GM19035 (cell line): ENCODE results near the gene NOX5.
"Not testable (repeated sequence)": the region's sequence is repeated elsewhere in the genome, so short reads cannot be mapped to it uniquely, and the experiment has no call there.

Experiments
- ATAC-seq: cut with Tn5 transposase; IDR thresholded peaks from one replicate; pipeline ENCODE4 v1.9.1; 2021; ENCODE audit not compliant: unreplicated experiment

Gene NOX5

GRCh38 chr15:69014454-69014853 is at the start of gene NOX5:
Gene NOX5 (plus strand): TSS chr15:69014695. CDS start chr15:69014736, 41 bp downstream.
- ATAC-seq, result no peak

- ATAC-seq, result no peak
These were observed 47.5 kb upstream of the NOX5 start for GRCh38 chr15:68966996-68967395.

GRCh38 chr15:68967948-68968347 is 46.5 kb upstream of the NOX5 start:
- ATAC-seq, result no peak

- no peak for ATAC-seq
These were observed 45.2 kb upstream of the NOX5 start for GRCh38 chr15:68969298-68969697.

GRCh38 chr15:68972201-68973065 is 42.1 kb upstream of the NOX5 start:
- no peak for ATAC-seq

GRCh38 chr15:68975651-68976160 is 38.8 kb upstream of the NOX5 start:
- ATAC-seq, result not testable (repeated sequence)

GRCh38 chr15:68977426-68977825 is 37.1 kb upstream of the NOX5 start:
- not testable (repeated sequence) for ATAC-seq

- no peak for ATAC-seq
These were observed 35.5 kb upstream of the NOX5 start for GRCh38 chr15:68979006-68979405.

GRCh38 chr15:68979816-68980215 is 34.7 kb upstream of the NOX5 start:
- ATAC-seq, result no peak

GRCh38 chr15:68980786-68981185 is 33.7 kb upstream of the NOX5 start:
- no peak for ATAC-seq

GRCh38 chr15:68981941-68982340 is 32.6 kb upstream of the NOX5 start:
- no peak for ATAC-seq

- ATAC-seq, result no peak
These were observed 31.4 kb upstream of the NOX5 start for GRCh38 chr15:68982976-68983563.

GRCh38 chr15:68983961-68984481 is 30.5 kb upstream of the NOX5 start:
- no peak for ATAC-seq

- no peak for ATAC-seq
These were observed 29.9 kb upstream of the NOX5 start for GRCh38 chr15:68984586-68984985.

- ATAC-seq, result no peak
These were observed 29.1 kb upstream of the NOX5 start for GRCh38 chr15:68985361-68985891.

- ATAC-seq, result no peak
These were observed 28.2 kb upstream of the NOX5 start for GRCh38 chr15:68986322-68986721.

- ATAC-seq, result no peak
These were observed 27.4 kb upstream of the NOX5 start for GRCh38 chr15:68987120-68987519.

- ATAC-seq, result no peak
These were observed 26.8 kb upstream of the NOX5 start for GRCh38 chr15:68987676-68988075.

- no peak for ATAC-seq
These were observed 24.8 kb upstream of the NOX5 start for GRCh38 chr15:68989541-68990230.

- ATAC-seq, result no peak
These were observed 24.1 kb upstream of the NOX5 start for GRCh38 chr15:68990231-68990991.
